HepG2 (cell line): ENCODE results near the gene NIP7. TPM values are rescaled to one million over a fixed set of nuclear protein-coding genes. Genes with fewer than 3 reads are reported as not detected.

Source experiments
- CENPT ChIP-seq: sonication (generic); formaldehyde crosslinking; IDR thresholded peaks from 2 replicates; pipeline ENCODE4 v1.8.0; 2022; ENCODE audit warnings: low read depth, mild to moderate bottlenecking, moderate library complexity, missing genetic modification reagents
- GATAD2A ChIP-seq: IDR thresholded peaks from 2 replicates; pipeline ENCODE4 v1.6.1; 2016
- HNRNPUL1 ChIP-seq: fragments of 200-400 bp; formaldehyde crosslinking; IDR thresholded peaks from 2 replicates; pipeline ENCODE4 v1.6.1; 2017; ENCODE audit warnings: low read depth, mild to moderate bottlenecking, low read length, moderate library complexity
- JUND ChIP-seq: sonication (generic); formaldehyde crosslinking; IDR thresholded peaks from 2 replicates; pipeline ENCODE4 v1.8.0; 2022; ENCODE audit warnings: mild to moderate bottlenecking, missing genetic modification reagents
- KLF15 ChIP-seq: sonication (generic); formaldehyde crosslinking; IDR thresholded peaks from 2 replicates; pipeline ENCODE4 v1.8.1; 2023; ENCODE audit warnings: borderline replicate concordance, mild to moderate bottlenecking, inconsistent platforms, missing genetic modification reagents, mixed read lengths
- LCORL ChIP-seq, 2 experiments: fragments of 450-650 bp in 1 of 2; sonication (generic) in 1 of 2; formaldehyde crosslinking in 1 of 2; IDR thresholded peaks; 2 replicates each; pipeline versions ENCODE4 v1.5.0 to v1.6.1; 2017 to 2020; ENCODE audit warnings: antibody characterized with exemption in 1 of 2, missing genetic modification reagents in 1 of 2
- MTERF4 ChIP-seq: sonication (generic); formaldehyde crosslinking; IDR thresholded peaks from 2 replicates; pipeline ENCODE4 v1.8.0; 2023; ENCODE audit warnings: mild to moderate bottlenecking, missing genetic modification reagents
- MZF1 ChIP-seq: sonication (generic); formaldehyde crosslinking; IDR thresholded peaks from 2 replicates; pipeline ENCODE4 v1.8.1; 2023; ENCODE audit warnings: mild to moderate bottlenecking, missing genetic modification reagents, borderline replicate concordance
- PRPF4 ChIP-seq: fragments of 200-400 bp; formaldehyde crosslinking; IDR thresholded peaks from 2 replicates; pipeline ENCODE4 v1.6.1; 2016; ENCODE audit warnings: low read length, low read depth; ENCODE audit not compliant: poor library complexity, severe bottlenecking
- RFX3 ChIP-seq: IDR thresholded peaks from 2 replicates; pipeline ENCODE4 v1.6.1; 2016; ENCODE audit warnings: missing biosample characterization, missing genetic modification reagents
- STAT5B ChIP-seq: sonication (generic); formaldehyde crosslinking; IDR thresholded peaks from 2 replicates; pipeline ENCODE4 v1.4.0; 2020; ENCODE audit warnings: missing genetic modification reagents
- STAT6 ChIP-seq: sonication (generic); formaldehyde crosslinking; IDR thresholded peaks from 2 replicates; pipeline ENCODE4 v1.4.0; 2020; ENCODE audit warnings: missing genetic modification reagents, mild to moderate bottlenecking, borderline replicate concordance
- ZC3H4 ChIP-seq: sonication (generic); formaldehyde crosslinking; IDR thresholded peaks from 2 replicates; pipeline ENCODE4 v1.4.0; 2020; ENCODE audit warnings: missing genetic modification reagents, borderline replicate concordance
- ZFP90 ChIP-seq: sonication (generic); formaldehyde crosslinking; IDR thresholded peaks from 2 replicates; pipeline ENCODE4 v1.8.0; 2022; ENCODE audit warnings: missing genetic modification reagents, mild to moderate bottlenecking, inconsistent platforms, borderline replicate concordance
- ZMAT3 ChIP-seq: sonication (generic); formaldehyde crosslinking; conservative IDR thresholded peaks from 2 replicates; pipeline ENCODE4 v1.7.0; 2021; ENCODE audit warnings: missing genetic modification reagents
- ZNF263 ChIP-seq: sonication (generic); formaldehyde crosslinking; IDR thresholded peaks from 2 replicates; pipeline ENCODE4 v1.4.0; 2020; ENCODE audit warnings: missing genetic modification reagents
- ZNF574 ChIP-seq: sonication (generic); formaldehyde crosslinking; IDR thresholded peaks from 2 replicates; pipeline ENCODE4 v1.4.0; 2020; ENCODE audit warnings: missing genetic modification reagents
- ZNF782 ChIP-seq: sonication (generic); formaldehyde crosslinking; IDR thresholded peaks from 2 replicates; pipeline ENCODE4 v1.4.0; 2020; ENCODE audit warnings: missing genetic modification reagents, mild to moderate bottlenecking, borderline replicate concordance
- polyA plus RNA-seq, 8 experiments: library from polyadenylated mRNA; depleted of rRNA in 3 of 8; stranded (reverse) in 7 of 8; unstranded in 1 of 8; fragments of >200 nt; fragmentation: Illumina TruSeq in 4 of 8; extraction: Trizol in 4 of 8; gene quantifications; 2 replicates each; pipeline versions ENCODE4 v1.2.1 to v1.2.3, GENCODE V29; 2011 to 2016; ENCODE audit warnings: low read depth in 4 of 8, missing spikeins in 1 of 8, mixed read lengths in 1 of 8; ENCODE audit not compliant: insufficient read depth in 1 of 8
- total RNA-seq, 5 experiments: library from RNA; depleted of rRNA; stranded (reverse); fragments of >200 nt; fragmentation: Illumina TruSeq; extraction: Trizol; gene quantifications; 2 replicates each; pipeline ENCODE4 v1.2.3, GENCODE V29; 2016; ENCODE audit warnings: low read depth in 1 of 5
- TF ChIP-seq, protein P1 (sequence below): sonication (generic); formaldehyde crosslinking; IDR thresholded peaks from 2 replicates; pipeline ENCODE4 v1.9.0; 2021; ENCODE audit warnings: missing genetic modification reagents, mild to moderate bottlenecking, borderline replicate concordance

The NIP7 gene
- total and polyA plus RNA-seq, 2 of the 13 experiments (the other 11 are each of a cell fraction or from before 2014, with no cell fraction given) = 15.3 to 114 TPM

GRCh38 chr16:69310653-69311532, 28.7 kb upstream of the NIP7 start, which contains the start of gene VPS4A (continued):
- TF ChIP-seq ZNF263 (CRISPR knock-in tag) (no peak), ZMAT3 (CRISPR knock-in tag) (no peak), GATAD2A (CRISPR knock-in tag) (peak; percentile 59), ZNF574 (CRISPR knock-in tag) (peak; percentile 98), RFX3 (CRISPR knock-in tag) (no peak), MTERF4 (CRISPR knock-in tag) (peak; percentile 82; the same call in 1 of the 2 replicates), ZNF782 (CRISPR knock-in tag) (no peak), CENPT (CRISPR knock-in tag) (peak; percentile 87), ZFP90 (CRISPR knock-in tag) (no peak), JUND (no peak), MZF1 (no peak; the same call in 1 of the 2 replicates), STAT6 (no peak), KLF15 (CRISPR knock-in tag) (no peak), STAT5B (CRISPR knock-in tag) (no peak), ZC3H4 (CRISPR knock-in tag) (no peak; the same call in 1 of the 2 replicates), HNRNPUL1 (no peak), PRPF4 (no peak), LCORL (IDR thresholded peaks at IDR 0.05) (no peak), LCORL (CRISPR knock-in tag; IDR thresholded peaks at IDR 0.05) (peak; percentile 45)
- TF ChIP-seq, protein P1, sequence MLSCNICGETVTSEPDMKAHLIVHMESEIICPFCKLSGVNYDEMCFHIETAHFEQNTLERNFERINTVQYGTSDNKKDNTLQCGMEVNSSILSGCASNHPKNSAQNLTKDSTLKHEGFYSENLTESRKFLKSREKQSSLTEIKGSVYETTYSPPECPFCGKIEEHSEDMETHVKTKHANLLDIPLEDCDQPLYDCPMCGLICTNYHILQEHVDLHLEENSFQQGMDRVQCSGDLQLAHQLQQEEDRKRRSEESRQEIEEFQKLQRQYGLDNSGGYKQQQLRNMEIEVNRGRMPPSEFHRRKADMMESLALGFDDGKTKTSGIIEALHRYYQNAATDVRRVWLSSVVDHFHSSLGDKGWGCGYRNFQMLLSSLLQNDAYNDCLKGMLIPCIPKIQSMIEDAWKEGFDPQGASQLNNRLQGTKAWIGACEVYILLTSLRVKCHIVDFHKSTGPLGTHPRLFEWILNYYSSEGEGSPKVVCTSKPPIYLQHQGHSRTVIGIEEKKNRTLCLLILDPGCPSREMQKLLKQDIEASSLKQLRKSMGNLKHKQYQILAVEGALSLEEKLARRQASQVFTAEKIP (CRISPR knock-in tag) = no peak
